GM21423 (cell line): Measurements from ENCODE around the gene GHRH.

Source experiments
- ATAC-seq: cut with Tn5 transposase; IDR thresholded peaks from one replicate; pipeline ENCODE4 v1.9.1; 2021; ENCODE audit warnings: mild to moderate bottlenecking, moderate library complexity; ENCODE audit not compliant: unreplicated experiment

The GHRH gene

GRCh38 chr20:37263686-37264085 is 2.1 kb upstream of the GHRH start:
- no peak for ATAC-seq

DNA sequence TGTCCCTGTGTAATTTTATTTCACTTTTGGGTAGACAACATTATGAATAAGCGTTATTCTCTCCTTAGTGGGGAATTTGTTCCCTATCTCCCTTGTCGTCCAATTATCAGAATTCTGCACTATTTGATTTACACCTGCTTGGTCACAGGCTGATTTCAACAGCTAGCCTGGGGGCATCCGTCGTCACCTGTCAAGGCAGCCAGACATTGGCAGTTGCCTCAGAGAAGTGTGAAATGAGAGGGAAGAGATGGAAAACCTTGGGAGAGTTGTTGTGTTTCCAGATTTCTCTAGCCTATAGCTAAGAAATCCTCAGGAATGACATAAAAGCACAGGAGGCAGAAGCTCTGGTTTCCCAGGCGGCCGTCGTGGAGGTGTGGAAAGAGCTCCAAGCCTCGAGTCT is 891 bp upstream of the GHRH start:
- no peak for ATAC-seq

DNA sequence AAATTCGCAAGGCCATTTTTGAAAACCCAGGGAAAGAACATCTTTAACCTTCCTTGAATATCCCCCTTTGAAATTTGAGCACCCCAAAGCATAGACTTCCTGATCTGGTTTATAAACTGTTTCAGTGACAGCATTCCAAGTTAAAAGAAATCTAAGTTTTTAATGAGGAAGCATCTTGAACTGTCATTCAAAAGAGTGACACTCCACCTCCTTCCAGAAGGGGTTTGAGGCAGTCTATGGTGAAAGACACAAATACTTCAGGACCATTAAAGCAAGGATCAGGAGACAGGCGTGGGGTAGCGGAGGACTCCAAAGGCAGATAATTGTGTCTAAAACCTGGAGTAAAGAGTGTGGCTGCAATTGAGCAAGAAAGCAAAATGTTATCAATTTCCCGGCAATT is 691 bp downstream of the GHRH start:
- ATAC-seq: no peak

DNA sequence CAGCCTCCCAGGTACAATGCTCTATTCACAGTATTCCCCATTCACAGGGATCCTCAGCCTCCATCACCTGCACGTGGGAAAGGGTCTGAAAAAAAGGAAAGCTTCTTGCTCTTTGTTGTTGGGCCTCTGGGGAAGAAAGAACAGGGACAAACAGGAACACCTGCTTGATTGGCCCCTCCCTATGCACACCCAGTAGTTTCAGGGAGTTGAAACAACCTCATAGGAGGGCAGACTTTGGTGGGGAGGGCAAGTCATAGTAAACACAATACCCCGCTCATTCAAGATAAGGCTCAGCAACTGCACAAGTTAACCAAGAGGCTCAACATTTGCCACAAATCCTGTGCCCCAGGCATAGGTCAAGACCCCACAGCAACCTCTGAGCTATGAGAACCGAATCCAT is 1.7 kb downstream of the GHRH start:
- ATAC-seq: no peak

- ATAC-seq: no peak
Observed at GRCh38 chr20:37259031-37259430, 2.6 kb downstream of the GHRH start.

- no peak for ATAC-seq
Observed at GRCh38 chr20:37257988-37258387, 3.6 kb downstream of the GHRH start.

DNA sequence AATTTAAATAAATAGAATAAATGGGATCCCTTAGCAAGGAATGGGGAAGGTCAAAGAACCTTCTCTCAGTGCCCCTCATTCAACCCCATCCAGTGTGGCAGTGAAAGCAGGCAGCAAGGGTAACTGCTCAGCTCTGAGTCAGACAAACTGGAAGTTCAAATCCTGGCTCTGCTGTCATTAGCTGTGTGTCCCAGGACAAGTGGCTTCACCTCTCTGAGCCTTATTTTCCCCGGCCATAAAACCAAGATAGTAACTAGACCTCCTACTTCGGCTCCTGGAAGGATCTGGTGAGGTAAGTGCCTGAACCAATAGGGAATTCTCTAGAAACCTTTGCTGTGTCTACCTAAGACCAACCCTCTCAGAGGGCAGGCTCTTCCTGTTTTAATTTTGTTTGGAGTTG is 4.1 kb downstream of the GHRH start:
- no peak for ATAC-seq

- no peak for ATAC-seq
Observed at GRCh38 chr20:37256286-37256685, 5.3 kb downstream of the GHRH start.

DNA sequence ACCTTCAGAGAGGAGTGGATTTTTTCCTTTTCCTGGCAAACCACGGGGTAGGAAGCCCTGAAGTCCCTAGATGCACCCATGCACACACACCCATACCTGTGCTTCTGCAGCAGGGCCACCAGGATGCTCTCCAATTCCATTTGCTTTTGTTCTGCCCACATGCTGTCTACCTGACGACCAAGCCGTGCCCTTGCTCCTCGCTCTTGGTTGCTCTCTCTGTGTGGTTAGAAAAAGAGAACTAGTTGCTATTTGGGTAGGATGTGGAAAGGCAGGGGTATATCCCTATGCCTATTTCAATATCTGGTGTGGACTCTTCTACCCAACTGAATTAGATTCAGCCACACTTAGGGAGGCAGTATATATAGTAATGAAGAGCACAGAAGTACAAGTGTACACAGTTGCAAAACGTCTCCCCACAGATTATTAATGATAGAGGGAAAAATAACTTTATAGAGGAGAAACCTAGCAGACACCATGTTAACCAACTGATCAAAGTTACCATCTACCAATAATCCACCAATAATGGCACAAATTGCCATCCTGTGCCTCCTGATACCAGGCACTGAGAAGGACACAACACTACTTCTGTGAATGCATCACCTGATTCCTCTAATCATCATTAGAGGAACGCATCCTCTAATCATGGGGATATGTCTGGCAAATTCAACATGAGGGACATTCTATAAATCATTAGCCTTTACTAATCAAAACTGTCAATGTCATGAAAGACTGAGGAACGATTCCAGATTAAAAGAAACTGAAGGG is 7.3 kb downstream of the GHRH start:
- no peak for ATAC-seq

GRCh38 chr20:37253087-37253486 is 8.5 kb downstream of the GHRH start:
- ATAC-seq: no peak

DNA sequence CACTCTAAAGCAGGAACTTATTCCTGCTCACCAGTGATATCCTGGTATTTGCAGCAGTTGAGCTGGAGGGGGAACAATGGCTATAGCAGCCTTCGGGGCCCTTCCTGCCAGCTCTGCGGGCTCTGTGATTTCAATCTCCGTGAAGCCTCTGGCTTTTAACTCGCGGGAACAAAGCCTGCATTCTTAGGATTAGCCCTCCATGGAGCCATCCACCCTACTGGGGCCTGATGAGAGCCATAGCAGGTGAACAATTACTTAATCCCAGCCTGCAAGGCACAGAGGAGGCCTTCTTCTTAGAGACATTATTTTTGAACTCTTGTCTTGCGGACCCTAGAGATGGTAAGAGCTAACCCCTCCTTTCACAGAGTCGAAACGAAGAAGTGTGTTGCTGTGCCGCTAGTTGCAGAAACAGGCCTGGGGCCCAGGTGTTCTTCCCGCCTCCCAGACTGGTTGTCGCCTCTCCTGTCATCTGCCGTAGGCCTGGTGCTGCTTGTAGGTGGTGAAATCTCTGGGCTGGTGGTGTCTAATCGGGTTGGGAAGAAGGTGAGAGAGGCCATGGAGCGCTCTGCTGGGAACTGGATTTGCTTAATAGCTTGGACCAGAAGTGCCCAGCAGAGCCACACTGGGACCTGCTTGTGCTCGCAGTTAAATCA is 9.7 kb downstream of the GHRH start:
- ATAC-seq: no peak

DNA sequence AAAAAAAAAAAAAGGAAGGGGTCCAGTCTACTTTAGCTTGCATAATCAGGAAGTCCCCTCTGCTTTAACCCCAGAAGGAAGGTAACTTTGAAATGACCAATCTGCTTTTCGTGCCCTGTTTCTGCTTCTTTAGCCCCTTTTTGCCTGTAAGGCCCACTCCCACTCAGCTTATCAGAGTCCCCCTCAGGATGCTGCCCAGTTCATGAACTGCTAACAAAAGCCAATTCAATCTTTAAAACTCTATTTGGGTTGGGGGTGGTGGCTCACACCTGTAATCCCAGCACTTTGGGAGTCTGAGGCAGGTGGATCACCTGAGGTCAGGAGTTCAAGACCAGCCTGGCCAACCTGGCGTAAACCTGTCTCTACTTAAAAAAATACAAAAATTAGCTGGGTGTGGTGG is 12.3 kb downstream of the GHRH start:
- ATAC-seq: no peak

DNA sequence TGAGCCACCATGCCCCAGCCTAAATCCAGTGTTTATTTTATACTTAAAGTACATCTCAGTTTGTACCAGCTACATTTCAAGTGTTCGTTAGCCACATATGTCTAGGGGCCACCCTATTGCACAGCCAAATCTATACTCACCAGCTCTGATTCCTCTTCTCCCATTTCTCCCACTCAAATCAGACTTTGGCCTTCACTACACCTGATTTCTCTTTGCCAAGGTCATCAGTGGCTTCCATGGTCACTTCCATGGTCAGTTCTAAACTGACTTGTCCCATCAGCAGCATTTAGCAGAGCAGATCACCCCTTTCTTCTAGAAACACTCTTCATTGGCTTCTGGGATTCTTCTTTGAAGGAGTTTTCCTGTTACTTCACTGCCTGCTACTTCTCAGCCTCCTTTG is 14.1 kb downstream of the GHRH start:
- no peak for ATAC-seq

GRCh38 chr20:37246736-37247135 is 14.9 kb downstream of the GHRH start:
- ATAC-seq: no peak

DNA sequence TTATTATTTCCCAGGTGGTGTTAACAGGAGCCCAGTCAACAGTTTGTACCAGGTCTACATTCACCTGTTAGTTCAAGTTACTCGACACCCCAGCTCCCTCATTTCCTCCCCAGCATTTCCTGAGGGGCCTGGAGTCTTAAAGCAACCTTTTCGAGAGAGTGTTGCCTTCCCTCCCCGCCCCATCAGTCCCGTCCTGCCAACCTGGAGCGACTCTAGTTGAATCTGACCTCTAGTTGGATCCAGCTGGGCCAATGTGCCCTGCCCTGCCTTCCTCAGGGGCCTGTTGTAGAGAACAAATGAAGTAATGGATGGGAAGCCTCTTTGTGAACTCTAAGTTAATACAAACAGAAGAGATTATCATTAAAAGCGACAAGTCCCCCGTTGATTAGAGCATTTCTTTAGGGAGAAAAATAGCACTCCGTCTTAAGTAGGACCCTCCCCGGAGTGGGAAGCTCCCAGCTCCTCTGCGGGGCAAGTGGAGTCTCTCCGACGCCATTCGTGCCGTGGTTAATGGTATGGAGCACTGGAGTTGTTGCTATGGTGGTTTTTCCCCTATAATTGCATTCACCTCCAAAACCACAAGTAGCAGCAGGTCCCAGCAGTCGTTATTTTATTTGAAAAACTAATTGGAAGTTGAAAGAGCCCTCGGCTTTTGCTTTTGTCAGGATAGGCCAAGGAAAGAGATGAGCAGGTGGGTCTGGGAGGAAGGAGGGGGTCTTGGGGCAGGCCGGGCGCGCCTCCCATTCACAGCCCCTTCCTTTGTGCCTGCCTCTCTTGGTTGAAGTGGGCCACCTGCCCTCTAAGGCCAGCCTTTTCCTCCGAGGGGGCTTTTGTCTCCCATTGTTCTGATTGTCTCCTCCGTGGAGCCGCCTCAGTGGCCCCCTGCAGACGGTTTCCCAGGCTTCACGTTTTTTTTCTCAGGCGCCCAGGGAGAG is 16.1 kb downstream of the GHRH start:
- no peak for ATAC-seq

- ATAC-seq: no peak
Observed at GRCh38 chr20:37244572-37244957, 17.0 kb downstream of the GHRH start.

- no peak for ATAC-seq
Observed at GRCh38 chr20:37243937-37244571, 17.6 kb downstream of the GHRH start.

GRCh38 chr20:37243076-37243936 is 18.3 kb downstream of the GHRH start:
- no peak for ATAC-seq

- no peak for ATAC-seq
Observed at GRCh38 chr20:37242503-37242902, 19.1 kb downstream of the GHRH start.

DNA sequence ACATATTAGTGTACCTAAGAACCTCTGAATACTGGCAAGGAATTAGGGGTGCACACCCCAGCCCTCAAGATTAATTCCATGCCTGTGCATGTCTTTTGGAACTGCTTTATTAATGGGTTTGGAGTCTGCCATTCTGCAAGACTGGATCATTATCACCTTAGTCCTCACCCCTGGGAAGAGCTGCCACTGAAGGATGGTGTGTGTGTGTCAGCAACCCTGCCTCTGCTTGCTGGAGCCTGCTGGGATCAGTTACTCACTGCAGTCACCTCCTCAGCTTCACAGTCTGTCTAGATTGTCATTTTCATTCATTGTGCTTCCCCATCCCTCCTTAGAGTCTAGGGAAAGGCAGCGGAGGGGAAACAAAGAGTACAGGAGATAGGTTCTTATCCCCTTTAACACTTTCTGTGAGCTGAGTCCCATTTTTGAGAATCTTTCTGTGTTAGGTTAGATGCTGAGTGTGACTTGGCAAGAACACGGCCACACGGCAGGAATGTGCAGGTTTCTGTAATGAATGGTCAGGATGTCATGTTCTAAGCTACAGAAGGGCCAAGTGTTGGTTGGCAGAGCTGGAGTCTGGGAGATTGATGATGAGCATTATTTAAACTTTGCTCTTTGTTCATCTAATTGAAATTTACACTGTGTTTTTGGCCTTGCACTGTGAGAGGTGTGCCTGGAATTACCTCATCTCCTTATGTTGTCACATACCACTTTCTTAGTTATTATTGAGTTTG is 21.1 kb downstream of the GHRH start:
- ATAC-seq: no peak
